H9 (cell line): Measurements from ENCODE around the gene TPRN. TPM values are rescaled to one million over a fixed set of nuclear protein-coding genes. Genes with fewer than 3 reads are reported as not detected.

Experiments
- DNase-seq: peaks from one replicate; pipeline ENCODE4 v3.0.0-alpha.2; 2017
- H2AFZ ChIP-seq: one replicate; pipeline ENCODE4 v1.6.1; 2013; ENCODE audit warnings: mild to moderate bottlenecking, low read length, control low read depth, moderate library complexity
- H2AK5ac ChIP-seq: 2 replicates; pipeline ENCODE4 v1.6.1; 2013; ENCODE audit warnings: low read length, control low read depth, mixed read lengths; ENCODE audit not compliant: insufficient read length
- H2BK120ac ChIP-seq: one replicate; pipeline ENCODE4 v1.6.1; 2013; ENCODE audit warnings: low read depth, mild to moderate bottlenecking, low read length, control low read depth, inconsistent platforms; ENCODE audit not compliant: poor library complexity, severe bottlenecking
- H2BK12ac ChIP-seq: 2 replicates; pipeline ENCODE4 v1.6.1; 2013; ENCODE audit warnings: low read length, control low read depth, mixed read lengths, low read depth; ENCODE audit not compliant: insufficient read length
- H2BK15ac ChIP-seq: 2 replicates; pipeline ENCODE4 v1.6.1; 2013; ENCODE audit warnings: low read depth, low read length, control low read depth
- H2BK20ac ChIP-seq: one replicate; pipeline ENCODE4 v1.6.1; 2013; ENCODE audit warnings: low read depth, mild to moderate bottlenecking, low read length, control low read depth, inconsistent platforms; ENCODE audit not compliant: poor library complexity, severe bottlenecking
- H2BK5ac ChIP-seq: 2 replicates; pipeline ENCODE4 v1.6.1; 2013; ENCODE audit warnings: low read length, control low read depth, mixed read lengths; ENCODE audit not compliant: insufficient read length
- H3K14ac ChIP-seq: 2 replicates; pipeline ENCODE4 v1.6.1; 2013; ENCODE audit warnings: low read length, control low read depth; ENCODE audit not compliant: insufficient read depth
- H3K18ac ChIP-seq: 2 replicates; pipeline ENCODE4 v1.6.1; 2013; ENCODE audit warnings: low read depth, mild to moderate bottlenecking, mixed read lengths, low read length, control low read depth; ENCODE audit not compliant: insufficient read length
- H3K23ac ChIP-seq: 2 replicates; pipeline ENCODE4 v1.6.1; 2013; ENCODE audit warnings: low read length, control low read depth, mixed read lengths, low read depth; ENCODE audit not compliant: insufficient read length
- H3K23me2 ChIP-seq: 2 replicates; pipeline ENCODE4 v1.6.1; 2013; ENCODE audit warnings: low read depth, mild to moderate bottlenecking, mixed read lengths, low read length, control low read depth; ENCODE audit not compliant: insufficient read length, poor library complexity, severe bottlenecking
- H3K27ac ChIP-seq: 2 replicates; pipeline ENCODE4 v1.5.1; 2013; ENCODE audit warnings: low read length, control low read depth, mixed read lengths, low read depth; ENCODE audit not compliant: insufficient read length
- H3K27me3 ChIP-seq: 2 replicates; pipeline ENCODE4 v1.6.1; 2013; ENCODE audit warnings: low read length, control low read depth, inconsistent platforms; ENCODE audit not compliant: insufficient read depth
- H3K4ac ChIP-seq: 2 replicates; pipeline ENCODE4 v1.6.1; 2013; ENCODE audit warnings: low read depth, mild to moderate bottlenecking, control low read depth, inconsistent platforms, low read length, moderate library complexity
- H3K4me1 ChIP-seq: 2 replicates; pipeline ENCODE4 v1.6.1; 2013; ENCODE audit warnings: low read length, control low read depth, inconsistent platforms; ENCODE audit not compliant: insufficient read depth
- H3K4me2 ChIP-seq: 2 replicates; pipeline ENCODE4 v1.6.1; 2013; ENCODE audit warnings: low read length, control low read depth, mixed read lengths; ENCODE audit not compliant: insufficient read length, insufficient read depth
- H3K56ac ChIP-seq: 2 replicates; pipeline ENCODE4 v1.6.1; 2013; ENCODE audit warnings: low read depth, mild to moderate bottlenecking, mixed read lengths, low read length, control low read depth; ENCODE audit not compliant: insufficient read length
- H3K79me1 ChIP-seq: 2 replicates; pipeline ENCODE4 v1.6.1; 2013; ENCODE audit warnings: low read depth, mild to moderate bottlenecking, moderate library complexity, low read length, control low read depth, inconsistent platforms; ENCODE audit not compliant: insufficient read depth, poor library complexity, severe bottlenecking
- H3K79me2 ChIP-seq: 2 replicates; pipeline ENCODE4 v1.6.1; 2013; ENCODE audit warnings: low read length, control low read depth, inconsistent platforms; ENCODE audit not compliant: insufficient read depth
- H3K9ac ChIP-seq: 2 replicates; pipeline ENCODE4 v1.6.1; 2013; ENCODE audit warnings: low read length, control low read depth, mixed read lengths; ENCODE audit not compliant: insufficient read length; ENCODE audit errors: extremely low read depth
- H3K9me3 ChIP-seq: one replicate; pipeline ENCODE4 v1.6.1; 2013; ENCODE audit warnings: low read depth, low read length, inconsistent platforms; ENCODE audit not compliant: control insufficient read depth
- H3T11ph ChIP-seq: one replicate; pipeline ENCODE4 v1.6.1; 2013; ENCODE audit warnings: mild to moderate bottlenecking, low read length, control low read depth, inconsistent platforms
- H4K20me1 ChIP-seq: one replicate; pipeline ENCODE4 v1.6.1; 2013; ENCODE audit not compliant: control insufficient read depth, insufficient read length, insufficient read depth
- H4K5ac ChIP-seq: 2 replicates; pipeline ENCODE4 v1.6.1; 2013; ENCODE audit warnings: low read depth, mild to moderate bottlenecking, mixed read lengths, low read length, control low read depth; ENCODE audit not compliant: insufficient read length
- H4K8ac ChIP-seq: replicated peaks from 2 replicates; pipeline ENCODE4 v1.6.1; 2013; ENCODE audit warnings: low read length, control low read depth, mixed read lengths, low read depth; ENCODE audit not compliant: insufficient read length
- H4K91ac ChIP-seq: 2 replicates; pipeline ENCODE4 v1.6.1; 2013; ENCODE audit warnings: low read depth, mild to moderate bottlenecking, moderate library complexity, mixed read lengths, low read length, control low read depth; ENCODE audit not compliant: insufficient read length
- H3K27ac Mint-ChIP-seq, 3 experiments: 2 replicates in 2 of 3; 3 replicates in 1 of 3; pipeline ENCODE4 v1.8.0; 2020 to 2021; ENCODE audit warnings: mixed read lengths in 3 of 3, mild to moderate bottlenecking in 1 of 3, moderate library complexity in 1 of 3
- H3K27me3 Mint-ChIP-seq: 2 replicates; pipeline ENCODE4 v1.8.0; 2021; ENCODE audit warnings: low read depth, mild to moderate bottlenecking, moderate library complexity, mixed read lengths
- H3K36me3 Mint-ChIP-seq, 3 experiments: 2 replicates in 2 of 3; 3 replicates in 1 of 3; pipeline ENCODE4 v1.8.0; 2020 to 2021; ENCODE audit warnings: low read depth in 3 of 3, mixed read lengths in 3 of 3; ENCODE audit not compliant: insufficient read depth in 1 of 3
- H3K4me1 Mint-ChIP-seq, 2 experiments: 2 replicates each; pipeline ENCODE4 v1.8.0; 2020; ENCODE audit warnings: mixed read lengths in 2 of 2
- H3K4me3 Mint-ChIP-seq, 2 experiments: 2 replicates in 1 of 2; 3 replicates in 1 of 2; pipeline ENCODE4 v1.8.0; 2020 to 2021; ENCODE audit warnings: mild to moderate bottlenecking in 2 of 2, mixed read lengths in 2 of 2, moderate library complexity in 1 of 2
- H3K9me3 Mint-ChIP-seq, 2 experiments: 2 replicates in 1 of 2; 3 replicates in 1 of 2; pipeline ENCODE4 v1.8.0; 2020; ENCODE audit warnings: mild to moderate bottlenecking in 2 of 2, mixed read lengths in 2 of 2, moderate library complexity in 1 of 2
- CTCF ChIP-seq: fragments of 200-600 bp; sonication (generic); conservative IDR thresholded peaks from 3 replicates; pipeline ENCODE4 v1.8.0; 2021; ENCODE audit warnings: antibody characterized with exemption, mild to moderate bottlenecking
- WGBS: extraction: QIAGEN DNeasy Blood & Tissue Kit; methylation state at CpG from one replicate; pipeline ENCODE4 v1.1.7; 2013; ENCODE audit warnings: missing lambda C conversion rate, low lambda C conversion rate, mixed read lengths; ENCODE audit not compliant: insufficient read length; ENCODE audit errors: extremely low coverage; 5-methylcytosine and 5-hydroxymethylcytosine counted together
- total RNA-seq: library from RNA; stranded (reverse); gene quantifications from 2 replicates; pipeline ENCODE4 v1.2.1, GENCODE V29; 2021

Gene TPRN
- total RNA-seq, 1 experiment from 2014 or later: 30.7 TPM

- H3K9me3 Mint-ChIP-seq: no peaks in the 10 kb centered on the region
- H3K79me2 ChIP-seq: no peaks in the 10 kb centered on the region
- no CpG with 5 or more reads among the region's 20 CpGs for WGBS
- no peak overlapping the region for H3K9ac ChIP-seq
- H3K4me1 ChIP-seq: no peaks in the 10 kb centered on the region
- H3K4me1 Mint-ChIP-seq: peaks cover 0 to 5% of the 10 kb centered on the region in 2 experiments; a peak in 2 of 4 replicates
- peaks cover 2% of the 10 kb centered on the region for H4K20me1 ChIP-seq
- H2BK15ac ChIP-seq: no peak overlapping the region
- no peak overlapping the region for H3K27ac ChIP-seq
- H3K9me3 ChIP-seq: no peaks in the 10 kb centered on the region
- H3K27ac Mint-ChIP-seq: no peak overlapping the region
- no peak overlapping the region for H4K5ac ChIP-seq
- no peak overlapping the region for H2AK5ac ChIP-seq
- no peak overlapping the region for H2AFZ ChIP-seq
- no peak overlapping the region for H3K4me3 Mint-ChIP-seq
- no peak overlapping the region for H2BK12ac ChIP-seq
- H3K4me2 ChIP-seq: no peak overlapping the region
- H3K27me3 Mint-ChIP-seq: peaks cover 11% of the 10 kb centered on the region
- no peak for DNase-seq
- no peak overlapping the region for H3K56ac ChIP-seq
- H3K4ac ChIP-seq: no peak overlapping the region
- no peak overlapping the region for H3K23ac ChIP-seq
- peaks cover 5 to 42% (median 36%) of the 10 kb centered on the region in 3 experiments; a peak in 6 of 7 replicates for H3K36me3 Mint-ChIP-seq
- H2BK20ac ChIP-seq: no peak overlapping the region
- no peak overlapping the region for H2BK5ac ChIP-seq
- no peaks in the 10 kb centered on the region for H3K23me2 ChIP-seq
- no peak overlapping the region for H4K8ac ChIP-seq
- H3K18ac ChIP-seq: no peak overlapping the region
- no peaks in the 10 kb centered on the region for H3K79me1 ChIP-seq
- TF ChIP-seq CTCF: no peak
- no peak overlapping the region for H2BK120ac ChIP-seq
- H3K14ac ChIP-seq: no peak overlapping the region
- no peak overlapping the region for H4K91ac ChIP-seq
- no peak overlapping the region for H3T11ph ChIP-seq
- H3K27me3 ChIP-seq: no peaks in the 10 kb centered on the region
Observed at GRCh38 chr9:137180491-137180890, 20.1 kb downstream of the TPRN start.
